GM12878 (cell line): ENCODE data around the gene CAMTA1. TPM values are rescaled to one million over a fixed set of nuclear protein-coding genes. Genes with fewer than 3 reads are reported as not detected.

Experiments used
- ATAC-seq: fragments of 200-7000 bp; cut with Tn5 transposase; 3 replicates; pipeline ENCODE4 v1.9.1; 2020; ENCODE audit warnings: mild to moderate bottlenecking, moderate library complexity
- BruUV-seq: library from RNA; stranded (reverse); fragments of 400-500 nt; replicated peaks from 2 replicates; lab custom pipeline; 2021; lab: Mats Ljungman, UMichigan
- CTCF ChIA-PET: fragments of 300-600 bp; sonication (Branson Sonifier 250); formaldehyde crosslinking; extraction: SDS; loops from one replicate; lab custom pipeline; 2021; ENCODE audit warnings: inconsistent platforms; lab: Yijun Ruan, JAX
- POLR2A ChIA-PET: fragments of 350-600 bp; formaldehyde crosslinking; extraction: SDS; loops from one replicate; lab custom pipeline; 2021; ENCODE audit warnings: inconsistent platforms; lab: Charles Lee
- RAD21 ChIA-PET: fragments of 300-600 bp; sonication (Branson Sonifier 250); formaldehyde crosslinking; loops from one replicate; lab custom pipeline; 2023; ENCODE audit warnings: antibody characterized with exemption; ENCODE audit not compliant: unreplicated experiment; lab: Charles Lee
- SMC1A ChIA-PET: fragments of 300-600 bp; sonication (Branson Sonifier 250); formaldehyde crosslinking; loops from one replicate; lab custom pipeline; 2023; ENCODE audit not compliant: unreplicated experiment, uncharacterized antibody; lab: Charles Lee
- DNase-seq: peaks from one replicate; pipeline ENCODE4 v3.0.0-alpha.2; 2011; ENCODE audit warnings: low read depth, low spot score
- FAIRE-seq: peaks from 3 replicates; lab custom pipeline; 2011; peaks lifted over from hg19 to GRCh38; lab: Jason Lieb, UNC
- H2AFZ ChIP-seq: 2 replicates; pipeline ENCODE4 v1.6.0; 2011; ENCODE audit warnings: low read depth, low read length, control low read depth; ENCODE audit not compliant: control insufficient read depth
- H3K27ac ChIP-seq: 2 replicates; pipeline ENCODE4 v1.5.1; 2011; ENCODE audit warnings: control low read depth; ENCODE audit not compliant: control insufficient read depth, insufficient read depth
- H3K27me3 ChIP-seq, 2 experiments: replicated peaks in 1 of 2; 2 replicates each; pipeline versions ENCODE4 v1.6.0 to v1.6.1; 2011; ENCODE audit warnings: low read length in 1 of 2; ENCODE audit not compliant: control insufficient read depth in 2 of 2, insufficient read depth in 2 of 2
- H3K36me3 ChIP-seq, 2 experiments: 2 replicates each; pipeline ENCODE4 v1.5.1; 2011; ENCODE audit warnings: low read length in 1 of 2; ENCODE audit not compliant: control insufficient read depth in 2 of 2, insufficient read depth in 2 of 2
- H3K4me1 ChIP-seq: 2 replicates; pipeline ENCODE4 v1.6.1; 2011; ENCODE audit warnings: mild to moderate bottlenecking, low read length, moderate library complexity, mixed read lengths; ENCODE audit not compliant: control insufficient read depth, insufficient read depth
- H3K4me2 ChIP-seq: 2 replicates; pipeline ENCODE4 v1.6.0; 2011; ENCODE audit warnings: control low read depth; ENCODE audit not compliant: control insufficient read depth, insufficient read depth
- H3K4me3 ChIP-seq: fragments of 200-600 bp; sonication (generic); 2 replicates; pipeline ENCODE4 v1.5.1; 2016
- H3K79me2 ChIP-seq: 2 replicates; pipeline ENCODE4 v1.6.0; 2011; ENCODE audit warnings: low read length; ENCODE audit not compliant: control insufficient read depth, insufficient read depth
- H3K9ac ChIP-seq: 2 replicates; pipeline ENCODE4 v1.8.0; 2011; ENCODE audit warnings: low read length, control low read depth, mixed read lengths; ENCODE audit not compliant: control insufficient read depth, insufficient read depth
- H3K9me3 ChIP-seq: replicated peaks from 3 replicates; pipeline ENCODE4 v1.5.1; 2011; ENCODE audit warnings: mild to moderate bottlenecking, low read length; ENCODE audit not compliant: control insufficient read depth, insufficient read depth
- H4K20me1 ChIP-seq: 2 replicates; pipeline ENCODE4 v1.6.0; 2011; ENCODE audit not compliant: control insufficient read depth, insufficient read depth
- GATAD2B ChIP-seq: fragments of 450-650 bp; conservative IDR thresholded peaks from 2 replicates; pipeline ENCODE4 v1.6.1; 2017; ENCODE audit warnings: low read depth, mild to moderate bottlenecking, moderate library complexity
- IKZF1 ChIP-seq: fragments of 450-650 bp; conservative IDR thresholded peaks from 2 replicates; pipeline ENCODE4 v1.6.1; 2017; ENCODE audit warnings: antibody characterized with exemption, mild to moderate bottlenecking
- MEF2B ChIP-seq: fragments of 450-650 bp; IDR thresholded peaks from 2 replicates; pipeline ENCODE4 v1.6.1; 2018; ENCODE audit warnings: mild to moderate bottlenecking, moderate library complexity; ENCODE audit not compliant: partially characterized antibody, poor library complexity, severe bottlenecking
- POU2F2 ChIP-seq: IDR thresholded peaks from 3 replicates; pipeline ENCODE4 v1.6.1; 2011; ENCODE audit warnings: low read depth, mild to moderate bottlenecking, low read length, borderline replicate concordance
- SIN3A ChIP-seq: IDR thresholded peaks from 2 replicates; pipeline ENCODE4 v1.6.1; 2012; ENCODE audit warnings: low read depth, low read length, improper control_type of control experiment
- TAF1 ChIP-seq: IDR thresholded peaks from 2 replicates; pipeline ENCODE4 v1.6.1; 2011; ENCODE audit warnings: mild to moderate bottlenecking, low read depth, low read length, borderline replicate concordance
- USF1 ChIP-seq: IDR thresholded peaks from 2 replicates; pipeline ENCODE4 v1.6.1; 2011; ENCODE audit warnings: borderline replicate concordance, low read depth, mild to moderate bottlenecking, moderate library complexity, mixed read lengths, low read length; ENCODE audit not compliant: insufficient read depth; ENCODE audit errors: extremely low read length
- WGBS: methylation state at CpG from one replicate; pipeline ENCODE4 v1.1.6; 2016; ENCODE audit warnings: low lambda C conversion rate; ENCODE audit not compliant: insufficient replicate concordance, insufficient coverage; ENCODE audit errors: missing lambda C conversion rate; 5-methylcytosine and 5-hydroxymethylcytosine counted together
- in situ Hi-C: fragments of 300-500 bp; cut with MboI; formaldehyde crosslinking; loops from 9 replicates; pipeline ENCODE4 v1.14.3; 2018; ENCODE audit warnings: mixed read lengths
- intact Hi-C: fragments of 100-400 bp; cut with micrococcal nuclease; formaldehyde crosslinking; loops from one replicate; pipeline ENCODE4 v1.14.2; 2022; ENCODE audit not compliant: unreplicated experiment
- polyA plus RNA-seq, 11 experiments: library from polyadenylated mRNA; depleted of rRNA in 4 of 11; unstranded in 6 of 11; stranded (reverse) in 5 of 11; fragments of >200 nt; fragmentation: Nextera tagmentation in 4 of 11; fragmentation: Illumina TruSeq in 1 of 11; extraction: Ambion mirVana in 4 of 11; extraction: Trizol in 1 of 11; gene quantifications; 1 replicate in 1 of 11; 2 replicates in 10 of 11; pipeline versions ENCODE4 v1.2.1 to v1.2.3, GENCODE V29; 2011 to 2016; ENCODE audit warnings: inconsistent platforms in 2 of 11, missing spikeins in 2 of 11, low read depth in 1 of 11
- total RNA-seq, 4 experiments: library from RNA; depleted of rRNA in 3 of 4; stranded (reverse); fragments of >200 nt in 3 of 4; fragmentation: Illumina TruSeq in 1 of 4; extraction: Trizol in 1 of 4; gene quantifications; 2 replicates each; pipeline versions ENCODE4 v1.2.1 to v1.2.3, GENCODE V29; 2013 to 2021
- TF ChIP-seq, protein P1 (sequence below): IDR thresholded peaks from 2 replicates; pipeline ENCODE4 v1.6.1; 2012; ENCODE audit warnings: low read depth, low read length, improper control_type of control experiment
- TF ChIP-seq, protein P2 (sequence below): fragments of 450-650 bp; IDR thresholded peaks from 2 replicates; pipeline ENCODE4 v1.6.1; 2017; ENCODE audit warnings: mild to moderate bottlenecking, moderate library complexity
- TF ChIP-seq, protein P3 (sequence below): fragments of 450-650 bp; conservative IDR thresholded peaks from 2 replicates; pipeline ENCODE4 v1.6.1; 2017; ENCODE audit warnings: mild to moderate bottlenecking, moderate library complexity

Gene CAMTA1
- total and polyA plus RNA-seq, 10 of the 15 experiments (the other 5 are each of a cell fraction or from before 2014, with no cell fraction given), result 37.7 to 148 (median 76.4) TPM

DNA sequence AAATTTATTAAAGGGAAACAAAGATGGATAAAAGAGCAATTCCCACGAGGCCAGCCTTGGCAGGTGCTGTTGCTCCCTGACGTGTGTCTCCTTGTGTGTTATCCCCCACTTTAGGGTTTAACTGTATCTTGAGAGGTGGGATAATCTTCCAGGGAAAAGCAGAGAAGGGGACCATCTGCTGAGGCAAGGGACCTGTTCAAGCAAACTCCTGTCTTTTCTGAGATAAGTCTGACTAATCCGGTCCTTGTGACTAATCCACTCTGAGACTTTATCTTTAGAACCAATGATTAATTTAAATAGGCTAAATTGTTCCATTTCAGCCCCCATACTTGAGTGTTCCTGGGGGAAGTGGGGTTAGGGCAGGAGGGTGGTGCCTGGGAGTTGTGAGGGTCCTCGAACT lies 163.6 kb downstream of the CAMTA1 start:
- no peak overlapping the region for H2AFZ ChIP-seq
- H3K9ac ChIP-seq, result no peak overlapping the region
- POLR2A ChIA-PET, result no interaction called here
- in situ Hi-C loops, result no loop called here
- H3K27ac ChIP-seq, result no peak overlapping the region
- no peaks in the 10 kb centered on the region for H3K4me1 ChIP-seq
- no peak for TF ChIP-seq IKZF1
- TF ChIP-seq, protein P1, sequence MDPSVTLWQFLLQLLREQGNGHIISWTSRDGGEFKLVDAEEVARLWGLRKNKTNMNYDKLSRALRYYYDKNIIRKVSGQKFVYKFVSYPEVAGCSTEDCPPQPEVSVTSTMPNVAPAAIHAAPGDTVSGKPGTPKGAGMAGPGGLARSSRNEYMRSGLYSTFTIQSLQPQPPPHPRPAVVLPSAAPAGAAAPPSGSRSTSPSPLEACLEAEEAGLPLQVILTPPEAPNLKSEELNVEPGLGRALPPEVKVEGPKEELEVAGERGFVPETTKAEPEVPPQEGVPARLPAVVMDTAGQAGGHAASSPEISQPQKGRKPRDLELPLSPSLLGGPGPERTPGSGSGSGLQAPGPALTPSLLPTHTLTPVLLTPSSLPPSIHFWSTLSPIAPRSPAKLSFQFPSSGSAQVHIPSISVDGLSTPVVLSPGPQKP, result no peak
- TF ChIP-seq GATAD2B, result no peak
- TF ChIP-seq POU2F2, result no peak
- TF ChIP-seq, protein P2, sequence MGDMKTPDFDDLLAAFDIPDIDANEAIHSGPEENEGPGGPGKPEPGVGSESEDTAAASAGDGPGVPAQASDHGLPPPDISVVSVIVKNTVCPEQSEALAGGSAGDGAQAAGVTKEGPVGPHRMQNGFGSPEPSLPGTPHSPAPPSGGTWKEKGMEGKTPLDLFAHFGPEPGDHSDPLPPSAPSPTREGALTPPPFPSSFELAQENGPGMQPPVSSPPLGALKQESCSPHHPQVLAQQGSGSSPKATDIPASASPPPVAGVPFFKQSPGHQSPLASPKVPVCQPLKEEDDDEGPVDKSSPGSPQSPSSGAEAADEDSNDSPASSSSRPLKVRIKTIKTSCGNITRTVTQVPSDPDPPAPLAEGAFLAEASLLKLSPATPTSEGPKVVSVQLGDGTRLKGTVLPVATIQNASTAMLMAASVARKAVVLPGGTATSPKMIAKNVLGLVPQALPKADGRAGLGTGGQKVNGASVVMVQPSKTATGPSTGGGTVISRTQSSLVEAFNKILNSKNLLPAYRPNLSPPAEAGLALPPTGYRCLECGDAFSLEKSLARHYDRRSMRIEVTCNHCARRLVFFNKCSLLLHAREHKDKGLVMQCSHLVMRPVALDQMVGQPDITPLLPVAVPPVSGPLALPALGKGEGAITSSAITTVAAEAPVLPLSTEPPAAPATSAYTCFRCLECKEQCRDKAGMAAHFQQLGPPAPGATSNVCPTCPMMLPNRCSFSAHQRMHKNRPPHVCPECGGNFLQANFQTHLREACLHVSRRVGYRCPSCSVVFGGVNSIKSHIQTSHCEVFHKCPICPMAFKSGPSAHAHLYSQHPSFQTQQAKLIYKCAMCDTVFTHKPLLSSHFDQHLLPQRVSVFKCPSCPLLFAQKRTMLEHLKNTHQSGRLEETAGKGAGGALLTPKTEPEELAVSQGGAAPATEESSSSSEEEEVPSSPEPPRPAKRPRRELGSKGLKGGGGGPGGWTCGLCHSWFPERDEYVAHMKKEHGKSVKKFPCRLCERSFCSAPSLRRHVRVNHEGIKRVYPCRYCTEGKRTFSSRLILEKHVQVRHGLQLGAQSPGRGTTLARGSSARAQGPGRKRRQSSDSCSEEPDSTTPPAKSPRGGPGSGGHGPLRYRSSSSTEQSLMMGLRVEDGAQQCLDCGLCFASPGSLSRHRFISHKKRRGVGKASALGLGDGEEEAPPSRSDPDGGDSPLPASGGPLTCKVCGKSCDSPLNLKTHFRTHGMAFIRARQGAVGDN, result no peak
- no peak for TF ChIP-seq TAF1
- TF ChIP-seq USF1, result no peak
- no peak for TF ChIP-seq SIN3A
- TF ChIP-seq, protein P3, sequence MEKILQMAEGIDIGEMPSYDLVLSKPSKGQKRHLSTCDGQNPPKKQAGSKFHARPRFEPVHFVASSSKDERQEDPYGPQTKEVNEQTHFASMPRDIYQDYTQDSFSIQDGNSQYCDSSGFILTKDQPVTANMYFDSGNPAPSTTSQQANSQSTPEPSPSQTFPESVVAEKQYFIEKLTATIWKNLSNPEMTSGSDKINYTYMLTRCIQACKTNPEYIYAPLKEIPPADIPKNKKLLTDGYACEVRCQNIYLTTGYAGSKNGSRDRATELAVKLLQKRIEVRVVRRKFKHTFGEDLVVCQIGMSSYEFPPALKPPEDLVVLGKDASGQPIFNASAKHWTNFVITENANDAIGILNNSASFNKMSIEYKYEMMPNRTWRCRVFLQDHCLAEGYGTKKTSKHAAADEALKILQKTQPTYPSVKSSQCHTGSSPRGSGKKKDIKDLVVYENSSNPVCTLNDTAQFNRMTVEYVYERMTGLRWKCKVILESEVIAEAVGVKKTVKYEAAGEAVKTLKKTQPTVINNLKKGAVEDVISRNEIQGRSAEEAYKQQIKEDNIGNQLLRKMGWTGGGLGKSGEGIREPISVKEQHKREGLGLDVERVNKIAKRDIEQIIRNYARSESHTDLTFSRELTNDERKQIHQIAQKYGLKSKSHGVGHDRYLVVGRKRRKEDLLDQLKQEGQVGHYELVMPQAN, result no peak
- TF ChIP-seq MEF2B, result no peak
- TF ChIP-seq, all 136 proteins: peak for 0
- Histone ChIP-seq H3K9me3 (no peaks in the 10 kb centered on the region), H3K27me3 (no peaks in the 10 kb centered on the region), H3K4me2 (no peak overlapping the region), H4K20me1 (no peaks in the 10 kb centered on the region), H3K36me3 (no peaks in the 10 kb centered on the region), H3K79me2 (no peaks in the 10 kb centered on the region), H3K4me3 (no peak overlapping the region)
- DNase-seq (no peak), ATAC-seq (no peak), FAIRE-seq (no peak)
- intact Hi-C loops, result no loop called here
- CTCF ChIA-PET, result no interaction called here
- RAD21 ChIA-PET, result no interaction called here
- 5% methylated on average over 4 of the region's 4 CpGs for WGBS
- SMC1A ChIA-PET, result no interaction called here
- BruUV-seq, result no TSS peak
